HG02588 (cell line): ENCODE measurements around the gene PLCB3.
A peak's percentile ranks its signal among the peaks of the same experiment; 100 is the strongest.

Experiments used
- ATAC-seq: cut with Tn5 transposase; IDR thresholded peaks from one replicate; pipeline ENCODE4 v1.9.1; 2021; ENCODE audit warnings: mild to moderate bottlenecking, moderate library complexity; ENCODE audit not compliant: unreplicated experiment

The PLCB3 gene

DNA sequence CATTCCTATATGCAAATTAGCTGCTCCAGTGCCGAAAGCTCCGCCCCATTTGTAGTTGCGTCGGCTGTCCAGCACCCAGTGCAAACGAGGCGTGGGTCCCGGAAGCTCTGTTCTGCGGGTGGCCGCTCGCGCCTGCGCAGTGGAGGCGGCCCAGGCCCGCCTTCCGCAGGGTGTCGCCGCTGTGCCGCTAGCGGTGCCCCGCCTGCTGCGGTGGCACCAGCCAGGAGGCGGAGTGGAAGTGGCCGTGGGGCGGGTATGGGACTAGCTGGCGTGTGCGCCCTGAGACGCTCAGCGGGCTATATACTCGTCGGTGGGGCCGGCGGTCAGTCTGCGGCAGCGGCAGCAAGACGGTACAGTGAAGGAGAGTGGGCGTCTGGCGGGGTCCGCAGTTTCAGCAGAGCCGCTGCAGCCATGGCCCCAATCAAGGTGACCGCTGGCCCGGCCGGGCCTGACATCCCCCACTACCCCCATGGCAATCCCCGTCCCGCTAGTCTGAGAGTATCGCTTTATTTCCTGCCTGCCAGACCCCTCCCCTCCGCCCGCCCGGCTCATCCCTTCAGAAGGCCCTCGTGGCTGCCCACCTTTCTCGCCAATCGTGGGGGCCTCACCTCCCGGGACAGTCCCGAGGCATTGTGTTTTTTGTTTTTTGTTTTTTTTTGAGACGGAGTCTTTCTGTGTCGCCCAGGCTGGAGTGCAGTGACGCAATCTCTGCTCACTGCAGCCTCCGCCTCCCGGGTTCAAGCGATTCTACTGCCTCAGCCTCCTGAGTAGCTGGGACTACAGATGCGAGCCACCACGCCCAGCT is 66.8 kb downstream of the PLCB3 start, which contains the start of gene PRDX5:
Gene PRDX5, plus strand, starts transcription at position 161 of the 805 bp plus-strand sequence. Its CDS starts 95 bp downstream, at position 256.
- peak; percentile 72 for ATAC-seq
